Measurements from ENCODE around the gene CSAG1.
"Not testable (repeated sequence)": the region's sequence is repeated elsewhere in the genome, so short reads cannot be mapped to it uniquely, and the experiment has no call there.

Gene CSAG1, protein sequence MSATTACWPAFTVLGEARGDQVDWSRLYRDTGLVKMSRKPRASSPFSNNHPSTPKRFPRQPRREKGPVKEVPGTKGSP

DNA sequence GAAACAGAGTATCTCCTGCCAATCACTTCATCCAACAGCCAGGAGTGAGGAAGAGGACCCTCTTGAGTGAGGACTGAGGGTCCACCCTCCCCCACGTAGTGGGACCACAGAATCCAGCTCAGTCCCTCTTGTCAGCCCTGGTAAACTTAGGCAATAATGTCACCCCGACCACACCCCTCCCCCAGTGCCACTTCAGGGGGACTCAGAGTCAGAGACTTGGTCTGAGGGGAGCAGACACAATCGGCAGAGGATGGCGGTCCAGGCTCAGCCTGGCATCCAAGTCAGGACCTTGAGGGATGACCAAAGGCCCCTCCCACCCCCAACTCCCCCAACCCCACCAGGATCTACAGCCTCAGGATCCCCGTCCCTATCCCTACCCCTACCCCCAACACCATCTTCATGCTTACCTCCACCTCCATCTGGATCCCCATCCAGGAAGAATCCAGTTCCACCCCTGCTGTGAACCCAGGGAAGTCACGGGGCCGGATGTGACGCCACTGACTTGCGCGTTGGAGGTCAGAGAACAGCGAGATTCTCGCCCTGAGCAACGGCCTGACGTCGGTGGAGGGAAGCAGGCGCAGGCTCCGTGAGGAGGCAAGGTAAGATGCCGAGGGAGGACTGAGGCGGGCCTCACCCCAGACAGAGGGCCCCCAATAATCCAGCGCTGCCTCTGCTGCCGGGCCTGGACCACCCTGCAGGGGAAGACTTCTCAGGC lies at the start of gene CSAG1, which contains the start of gene MAGEA12:
CSAG1 (minus strand) TSS at position 461 of the 715 bp plus-strand sequence. CDS start 1,261 bp downstream, outside the sequence.
MAGEA12 (plus strand) TSS at position 497 of the 715 bp plus-strand sequence. CDS start 2,405 bp downstream, outside the sequence.
- DNase-seq, result no peak

DNA sequence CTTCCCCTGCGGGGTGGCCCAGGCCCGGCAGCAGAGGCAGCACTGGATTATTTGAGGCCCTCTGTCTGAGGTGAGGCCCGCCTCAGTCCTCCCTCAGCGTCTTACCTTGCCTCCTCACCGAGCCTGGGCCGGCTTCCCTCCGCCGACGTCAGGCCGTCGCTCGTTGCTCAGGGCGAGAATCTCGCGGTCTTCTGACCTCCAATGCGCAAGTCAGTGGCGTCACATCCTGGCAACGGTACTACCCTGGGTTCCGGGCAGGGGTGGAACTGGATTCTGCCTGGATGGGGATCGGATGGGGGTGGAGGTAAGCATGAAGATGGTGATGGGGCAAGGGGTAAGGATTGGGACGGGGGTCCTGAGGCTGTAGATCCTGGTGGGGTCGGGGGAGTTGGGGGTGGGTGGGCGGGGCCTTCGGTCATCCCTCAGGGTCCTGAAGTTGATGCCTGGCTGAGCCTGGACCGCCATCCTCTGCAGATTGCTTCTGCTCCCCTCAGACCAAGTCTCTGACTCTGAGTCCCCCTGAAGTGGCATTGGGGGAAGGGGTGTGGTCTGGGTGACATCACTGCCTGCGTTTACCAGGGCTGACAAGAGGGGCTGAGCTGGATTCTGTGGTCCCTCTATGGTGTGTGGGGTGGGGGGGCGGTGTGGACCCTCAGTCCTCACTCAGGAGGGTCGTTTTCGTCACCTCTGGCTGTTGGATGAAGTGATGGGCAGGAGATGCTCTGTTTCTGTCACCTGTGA lies 36.2 kb upstream of the CSAG1 start, which contains the start of gene MAGEA6:
MAGEA6 (minus strand) TSS at position 141 of the 741 bp plus-strand sequence. CDS start 2,039 bp downstream, outside the sequence.
- DNase-seq, result not testable (repeated sequence)

DNA sequence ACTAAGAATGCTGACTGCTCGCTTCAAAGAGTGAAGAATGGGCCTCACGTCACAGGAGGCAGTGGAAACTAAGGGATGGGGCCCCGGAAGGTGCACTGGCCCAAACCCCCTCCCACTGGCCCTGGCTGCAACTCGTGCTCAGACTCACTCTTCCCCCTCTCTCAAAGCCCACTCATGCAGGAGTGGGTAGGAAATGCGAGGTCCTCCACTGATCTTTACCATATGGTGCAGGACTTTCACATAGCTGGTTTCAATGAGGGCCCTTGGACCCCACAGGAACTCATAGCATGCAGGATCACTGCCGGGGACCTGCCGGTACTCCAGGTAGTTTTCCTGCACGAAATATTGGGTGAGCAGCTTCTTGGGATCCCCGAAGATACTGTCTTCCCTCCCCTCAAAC lies 33.0 kb upstream of the CSAG1 start:
- DNase-seq, result not testable (repeated sequence)

DNA sequence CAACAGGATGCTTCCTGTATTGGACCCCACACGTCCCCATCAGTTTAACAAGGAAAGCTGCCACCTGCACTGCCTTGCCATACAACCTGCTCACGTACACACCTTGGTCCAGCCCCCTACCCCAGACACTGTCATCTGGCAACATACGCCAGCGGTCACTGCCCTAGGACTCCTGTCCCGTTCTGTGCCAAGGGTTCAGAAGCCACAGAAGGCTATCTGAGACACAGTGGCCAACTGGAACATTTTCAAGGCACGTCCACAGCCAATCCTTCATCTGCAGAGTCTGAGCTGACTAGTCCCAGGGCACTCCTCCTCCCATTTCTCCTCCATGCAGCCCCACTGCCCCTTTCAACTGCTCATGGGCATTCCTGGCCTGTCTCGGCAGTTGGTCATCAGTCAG lies 28.1 kb upstream of the CSAG1 start:
- DNase-seq, result not testable (repeated sequence)

DNA sequence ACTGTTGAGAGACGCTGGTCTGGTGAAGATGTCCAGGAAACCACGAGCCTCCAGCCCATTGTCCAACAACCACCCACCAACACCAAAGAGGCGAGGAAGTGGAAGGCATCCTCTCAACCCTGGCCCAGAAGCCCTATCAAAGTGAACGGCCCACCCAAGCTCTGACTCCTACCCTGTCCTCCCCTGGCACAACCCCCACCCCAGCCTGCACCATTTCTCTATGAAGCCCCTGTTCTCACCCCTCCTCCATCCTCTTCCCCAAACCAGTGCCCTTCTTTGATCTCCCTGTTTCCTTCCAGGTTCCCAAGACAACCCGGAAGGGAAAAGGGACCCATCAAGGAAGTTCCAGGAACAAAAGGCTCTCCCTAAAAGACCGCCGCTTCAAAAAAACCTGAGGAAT lies 26.0 kb upstream of the CSAG1 start:
- not testable (repeated sequence) for DNase-seq

DNA sequence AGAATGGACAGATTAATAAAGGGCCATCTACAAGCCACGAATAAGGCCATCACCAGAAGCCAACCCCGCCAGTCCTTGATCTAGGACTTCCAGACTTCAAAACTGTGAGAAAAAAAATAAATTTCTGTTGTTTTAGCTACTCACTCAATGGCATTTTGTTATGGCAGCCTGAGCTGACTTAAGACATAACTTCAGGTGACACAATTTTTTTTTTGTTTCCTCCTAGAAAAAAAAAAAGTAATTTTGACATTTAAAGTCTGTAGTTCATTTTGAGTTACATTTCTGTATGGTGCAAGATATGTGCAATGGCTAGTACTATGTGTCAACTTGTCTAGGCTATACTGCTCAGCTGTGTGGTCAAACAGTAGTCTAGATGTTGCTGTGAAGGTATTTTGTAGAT lies 25.4 kb upstream of the CSAG1 start, which contains the start of gene CSAG3:
CSAG3 (plus strand) TSS at position 301 of the 400 bp plus-strand sequence.
- DNase-seq, result not testable (repeated sequence)

DNA sequence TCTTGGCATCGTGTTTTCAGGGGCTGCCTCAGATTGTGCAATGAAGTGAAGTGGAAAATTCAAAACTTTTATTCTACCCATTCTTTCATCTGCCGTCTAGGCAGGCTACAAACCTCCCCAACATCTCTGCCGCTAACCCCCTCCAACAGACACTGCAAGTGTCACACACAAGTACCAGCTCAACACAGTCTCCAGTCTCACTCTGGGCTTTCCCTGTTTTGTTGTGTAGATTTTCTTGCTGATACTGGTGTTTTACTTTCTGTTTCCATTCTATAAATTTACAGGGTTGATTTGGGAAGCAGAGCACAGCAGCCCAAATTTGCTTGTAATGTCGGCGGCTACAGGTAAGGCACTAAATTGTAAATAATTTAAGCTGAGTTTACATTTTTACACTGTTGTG lies 21.4 kb upstream of the CSAG1 start:
- DNase-seq, result not testable (repeated sequence)

DNA sequence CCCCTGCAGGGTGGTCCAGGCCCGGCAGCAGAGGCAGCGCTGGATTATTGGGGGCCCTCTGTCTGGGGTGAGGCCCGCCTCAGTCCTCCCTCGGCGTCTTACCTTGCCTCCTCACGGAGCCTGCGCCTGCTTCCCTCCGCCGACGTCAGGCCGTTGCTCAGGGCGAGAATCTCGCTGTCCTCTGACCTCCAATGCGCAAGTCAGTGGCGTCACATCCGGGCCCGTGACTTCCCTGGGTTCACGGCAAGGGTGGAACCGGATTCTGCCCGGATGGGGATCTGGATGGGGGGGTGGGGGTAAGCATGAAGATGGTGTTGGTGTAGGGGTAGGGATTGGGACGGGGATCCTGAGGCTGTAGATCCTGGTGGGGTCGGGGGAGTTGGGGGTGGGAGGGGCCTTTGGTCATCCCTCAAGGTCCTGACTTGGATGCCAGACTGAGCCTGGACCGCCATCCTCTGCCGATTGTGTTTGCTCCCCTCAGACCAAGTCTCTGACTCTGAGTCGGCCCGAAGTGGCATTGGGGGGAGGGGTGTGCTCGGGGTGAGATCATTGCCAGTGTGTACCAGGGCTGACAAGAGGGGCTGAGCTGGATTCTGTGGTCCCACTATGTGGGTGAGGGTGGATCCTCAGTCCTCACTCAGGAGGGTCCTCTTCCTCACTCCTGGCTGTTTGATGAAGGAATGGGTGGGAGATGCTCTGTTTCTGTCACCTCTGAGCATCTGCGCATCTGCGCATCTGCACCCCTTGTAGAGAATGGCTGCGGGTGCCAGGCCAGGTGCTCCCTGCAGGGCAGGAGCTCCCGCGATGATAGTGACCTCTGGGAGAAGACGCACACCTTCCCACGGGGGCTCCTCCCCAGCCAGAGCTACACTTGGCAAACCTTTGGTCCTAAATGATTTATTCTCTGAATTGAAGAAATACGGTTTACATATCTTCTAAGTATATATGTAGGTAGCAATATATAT lies 20.4 kb upstream of the CSAG1 start, which contains the start of gene MAGEA2:
MAGEA2 (minus strand) TSS at position 157 of the 965 bp plus-strand sequence. CDS start 2,479 bp downstream, outside the sequence.
- DNase-seq, result not testable (repeated sequence)

DNA sequence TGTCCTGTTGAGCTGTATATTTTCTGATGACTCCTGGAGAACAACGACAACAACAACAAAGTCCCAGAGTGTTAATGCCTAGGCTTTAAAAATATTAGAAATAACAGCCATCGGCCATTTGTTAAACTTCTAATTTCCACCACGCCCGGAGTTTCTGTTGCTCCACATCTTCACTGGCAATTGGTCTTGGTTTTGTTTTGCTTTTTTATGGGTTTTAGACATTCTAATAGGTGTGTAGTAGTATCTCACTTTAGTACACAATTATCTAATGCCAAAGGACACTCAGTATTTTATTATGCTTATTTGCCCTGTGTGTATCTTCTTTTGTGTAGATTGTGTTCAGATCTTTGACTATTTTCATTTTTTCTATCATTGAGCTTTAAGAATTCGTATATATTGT lies 5.0 kb upstream of the CSAG1 start:
- no peak for DNase-seq

DNA sequence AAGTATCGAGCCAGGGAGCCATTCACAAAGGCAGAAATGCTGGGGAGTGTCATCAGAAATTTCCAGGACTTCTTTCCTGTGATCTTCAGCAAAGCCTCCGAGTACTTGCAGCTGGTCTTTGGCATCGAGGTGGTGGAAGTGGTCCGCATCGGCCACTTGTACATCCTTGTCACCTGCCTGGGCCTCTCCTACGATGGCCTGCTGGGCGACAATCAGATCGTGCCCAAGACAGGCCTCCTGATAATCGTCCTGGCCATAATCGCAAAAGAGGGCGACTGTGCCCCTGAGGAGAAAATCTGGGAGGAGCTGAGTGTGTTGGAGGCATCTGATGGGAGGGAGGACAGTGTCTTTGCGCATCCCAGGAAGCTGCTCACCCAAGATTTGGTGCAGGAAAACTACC lies 3.0 kb upstream of the CSAG1 start:
- DNase-seq, result not testable (repeated sequence)

DNA sequence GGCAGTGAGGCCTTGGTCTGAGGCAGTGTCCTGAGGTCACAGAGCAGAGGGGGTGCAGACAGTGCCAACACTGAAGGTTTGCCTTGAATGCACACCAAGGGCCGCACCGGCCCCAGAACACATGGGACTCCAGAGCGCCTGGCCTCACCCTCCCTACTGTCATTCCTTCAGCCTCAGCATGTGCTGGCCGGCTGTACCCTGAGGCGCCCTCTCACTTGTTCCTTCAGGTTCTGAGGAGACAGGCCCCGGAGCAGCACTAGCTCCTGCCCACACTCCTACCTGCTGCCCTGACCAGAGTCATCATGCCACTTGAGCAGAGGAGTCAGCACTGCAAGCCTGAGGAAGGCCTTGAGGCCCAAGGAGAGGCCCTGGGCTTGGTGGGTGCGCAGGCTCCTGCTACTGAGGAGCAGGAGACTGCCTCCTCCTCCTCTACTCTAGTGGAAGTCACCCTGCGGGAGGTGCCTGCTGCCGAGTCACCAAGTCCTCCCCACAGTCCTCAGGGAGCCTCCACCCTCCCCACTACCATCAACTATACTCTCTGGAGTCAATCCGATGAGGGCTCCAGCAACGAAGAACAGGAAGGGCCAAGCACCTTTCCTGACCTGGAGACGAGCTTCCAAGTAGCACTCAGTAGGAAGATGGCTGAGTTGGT lies 2.5 kb upstream of the CSAG1 start:
- no peak for DNase-seq

DNA sequence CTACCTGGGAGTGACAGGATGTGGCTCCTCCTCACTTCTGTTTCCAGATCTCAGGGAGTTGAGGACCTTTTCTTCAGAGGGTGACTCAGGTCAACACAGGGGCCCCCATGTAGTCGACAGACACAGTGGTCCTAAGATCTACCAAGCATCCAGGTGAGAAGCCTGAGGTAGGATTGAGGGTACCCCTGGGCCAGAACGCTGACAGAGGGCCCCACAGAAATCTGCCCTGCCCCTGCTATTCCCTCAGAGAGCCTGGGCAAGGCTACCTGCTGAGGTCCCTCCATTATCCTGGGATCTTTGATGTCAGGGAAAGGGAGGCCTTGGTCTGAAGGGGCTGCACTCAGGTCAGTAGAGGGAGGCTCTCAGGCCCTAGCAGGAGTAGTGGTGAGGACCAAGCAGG lies 1.6 kb upstream of the CSAG1 start:
- DNase-seq, result no peak

DNA sequence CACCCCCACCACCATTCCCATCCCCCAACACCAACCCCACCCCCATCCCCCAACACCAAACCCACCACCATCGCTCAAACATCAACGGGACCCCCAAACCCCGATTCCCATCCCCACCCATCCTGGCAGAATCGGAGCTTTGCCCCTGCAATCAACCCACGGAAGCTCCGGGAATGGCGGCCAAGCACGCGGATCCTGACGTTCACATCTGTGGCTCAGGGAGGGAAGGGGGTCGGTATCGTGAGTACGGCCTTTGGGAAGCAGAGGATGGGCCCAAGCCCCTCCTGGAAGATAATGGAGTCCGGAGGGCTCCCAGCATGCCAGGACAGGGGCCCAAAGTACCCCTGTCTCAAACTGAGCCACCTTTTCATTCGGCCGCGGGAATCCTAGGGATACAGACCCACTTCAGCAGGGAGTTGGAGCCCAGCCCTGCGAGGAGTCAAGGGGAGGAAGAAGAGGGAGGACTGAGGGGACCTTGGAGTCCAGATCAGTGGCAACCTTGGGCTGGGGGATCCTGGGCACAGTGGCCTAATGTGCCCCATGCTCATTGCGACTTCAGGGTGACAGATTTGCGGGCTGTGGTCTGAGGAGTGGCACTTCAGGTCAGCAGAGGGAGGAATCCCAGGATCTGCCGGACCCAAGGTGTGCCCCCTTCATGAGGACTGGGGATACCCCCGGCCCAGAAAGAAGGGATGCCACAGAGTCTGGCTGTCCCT lies 780 bp upstream of the CSAG1 start:
- DNase-seq, result not testable (repeated sequence)

DNA sequence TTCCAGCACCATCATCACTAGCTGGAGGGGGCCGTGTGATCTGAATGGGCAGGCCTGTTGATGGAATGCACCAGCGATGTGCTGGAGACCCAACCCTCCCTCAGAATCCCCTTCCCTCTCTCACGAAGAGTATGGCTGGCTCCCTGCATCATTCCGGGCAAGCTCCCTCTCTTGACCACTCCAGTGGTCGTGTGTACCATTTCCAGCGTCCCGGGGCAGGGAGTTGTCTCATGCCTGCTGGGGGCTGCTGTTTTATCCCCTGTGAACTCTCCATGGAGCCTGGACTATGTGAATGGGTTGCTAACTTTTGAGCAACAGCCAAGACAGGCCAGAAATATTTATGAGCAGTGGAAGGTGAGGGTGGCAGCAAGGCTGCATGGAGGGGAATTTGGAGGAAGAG lies 8.1 kb downstream of the CSAG1 start:
- no peak for DNase-seq

DNA sequence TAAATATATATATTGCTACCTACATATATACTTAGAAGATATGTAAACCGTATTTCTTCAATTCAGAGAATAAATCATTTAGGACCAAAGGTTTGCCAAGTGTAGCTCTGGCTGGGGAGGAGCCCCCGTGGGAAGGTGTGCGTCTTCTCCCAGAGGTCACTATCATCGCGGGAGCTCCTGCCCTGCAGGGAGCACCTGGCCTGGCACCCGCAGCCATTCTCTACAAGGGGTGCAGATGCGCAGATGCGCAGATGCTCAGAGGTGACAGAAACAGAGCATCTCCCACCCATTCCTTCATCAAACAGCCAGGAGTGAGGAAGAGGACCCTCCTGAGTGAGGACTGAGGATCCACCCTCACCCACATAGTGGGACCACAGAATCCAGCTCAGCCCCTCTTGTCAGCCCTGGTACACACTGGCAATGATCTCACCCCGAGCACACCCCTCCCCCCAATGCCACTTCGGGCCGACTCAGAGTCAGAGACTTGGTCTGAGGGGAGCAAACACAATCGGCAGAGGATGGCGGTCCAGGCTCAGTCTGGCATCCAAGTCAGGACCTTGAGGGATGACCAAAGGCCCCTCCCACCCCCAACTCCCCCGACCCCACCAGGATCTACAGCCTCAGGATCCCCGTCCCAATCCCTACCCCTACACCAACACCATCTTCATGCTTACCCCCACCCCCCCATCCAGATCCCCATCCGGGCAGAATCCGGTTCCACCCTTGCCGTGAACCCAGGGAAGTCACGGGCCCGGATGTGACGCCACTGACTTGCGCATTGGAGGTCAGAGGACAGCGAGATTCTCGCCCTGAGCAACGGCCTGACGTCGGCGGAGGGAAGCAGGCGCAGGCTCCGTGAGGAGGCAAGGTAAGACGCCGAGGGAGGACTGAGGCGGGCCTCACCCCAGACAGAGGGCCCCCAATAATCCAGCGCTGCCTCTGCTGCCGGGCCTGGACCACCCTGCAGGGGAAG lies 19.4 kb downstream of the CSAG1 start, which contains the start of gene MAGEA2B:
MAGEA2B (plus strand) TSS at position 814 of the 973 bp plus-strand sequence. CDS start 2,479 bp downstream, outside the sequence.
- not testable (repeated sequence) for DNase-seq

DNA sequence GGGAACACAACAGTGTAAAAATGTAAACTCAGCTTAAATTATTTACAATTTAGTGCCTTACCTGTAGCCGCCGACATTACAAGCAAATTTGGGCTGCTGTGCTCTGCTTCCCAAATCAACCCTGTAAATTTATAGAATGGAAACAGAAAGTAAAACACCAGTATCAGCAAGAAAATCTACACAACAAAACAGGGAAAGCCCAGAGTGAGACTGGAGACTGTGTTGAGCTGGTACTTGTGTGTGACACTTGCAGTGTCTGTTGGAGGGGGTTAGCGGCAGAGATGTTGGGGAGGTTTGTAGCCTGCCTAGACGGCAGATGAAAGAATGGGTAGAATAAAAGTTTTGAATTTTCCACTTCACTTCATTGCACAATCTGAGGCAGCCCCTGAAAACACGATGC lies 20.3 kb downstream of the CSAG1 start:
- not testable (repeated sequence) for DNase-seq

DNA sequence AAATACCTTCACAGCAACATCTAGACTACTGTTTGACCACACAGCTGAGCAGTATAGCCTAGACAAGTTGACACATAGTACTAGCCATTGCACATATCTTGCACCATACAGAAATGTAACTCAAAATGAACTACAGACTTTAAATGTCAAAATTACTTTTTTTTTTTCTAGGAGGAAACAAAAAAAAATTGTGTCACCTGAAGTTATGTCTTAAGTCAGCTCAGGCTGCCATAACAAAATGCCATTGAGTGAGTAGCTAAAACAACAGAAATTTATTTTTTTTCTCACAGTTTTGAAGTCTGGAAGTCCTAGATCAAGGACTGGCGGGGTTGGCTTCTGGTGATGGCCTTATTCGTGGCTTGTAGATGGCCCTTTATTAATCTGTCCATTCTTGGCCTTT lies 24.3 kb downstream of the CSAG1 start, which contains the start of gene CSAG2:
CSAG2 (minus strand) TSS at position 101 of the 400 bp plus-strand sequence. CDS start 161 bp downstream, outside the sequence.
- DNase-seq, result not testable (repeated sequence)

DNA sequence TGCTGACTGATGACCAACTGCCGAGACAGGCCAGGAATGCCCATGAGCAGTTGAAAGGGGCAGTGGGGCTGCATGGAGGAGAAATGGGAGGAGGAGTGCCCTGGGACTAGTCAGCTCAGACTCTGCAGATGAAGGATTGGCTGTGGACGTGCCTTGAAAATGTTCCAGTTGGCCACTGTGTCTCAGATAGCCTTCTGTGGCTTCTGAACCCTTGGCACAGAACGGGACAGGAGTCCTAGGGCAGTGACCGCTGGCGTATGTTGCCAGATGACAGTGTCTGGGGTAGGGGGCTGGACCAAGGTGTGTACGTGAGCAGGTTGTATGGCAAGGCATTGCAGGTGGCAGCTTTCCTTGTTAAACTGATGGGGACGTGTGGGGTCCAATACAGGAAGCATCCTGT lies 27.0 kb downstream of the CSAG1 start:
- not testable (repeated sequence) for DNase-seq

DNA sequence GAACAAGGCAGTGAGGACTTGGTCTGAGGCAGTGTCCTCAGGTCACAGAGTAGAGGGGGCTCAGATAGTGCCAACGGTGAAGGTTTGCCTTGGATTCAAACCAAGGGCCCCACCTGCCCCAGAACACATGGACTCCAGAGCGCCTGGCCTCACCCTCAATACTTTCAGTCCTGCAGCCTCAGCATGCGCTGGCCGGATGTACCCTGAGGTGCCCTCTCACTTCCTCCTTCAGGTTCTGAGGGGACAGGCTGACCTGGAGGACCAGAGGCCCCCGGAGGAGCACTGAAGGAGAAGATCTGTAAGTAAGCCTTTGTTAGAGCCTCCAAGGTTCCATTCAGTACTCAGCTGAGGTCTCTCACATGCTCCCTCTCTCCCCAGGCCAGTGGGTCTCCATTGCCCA lies 33.1 kb downstream of the CSAG1 start:
- not testable (repeated sequence) for DNase-seq
